Psoas muscle (tissue), 8 donors: ENCODE measurements around the gene ADAMTSL1. TPM values are rescaled to one million over a fixed set of nuclear protein-coding genes. Genes with fewer than 3 reads are reported as not detected.

Experiments used
- ATAC-seq, 4 donors: fragments of 200-7000 bp; cut with Tn5 transposase; one replicate each; pipeline ENCODE4 v1.9.1; 2020; ENCODE audit warnings: moderate library complexity in 3 of 4, mild to moderate bottlenecking in 2 of 4
- DNase-seq, 2 donors: peaks; one replicate each; pipeline ENCODE4 v3.0.0-alpha.2; 2020
- H3K27ac ChIP-seq: fragments of 200-600 bp; one replicate; pipeline ENCODE4 v1.8.0; 2022
- H3K27me3 ChIP-seq, 3 donors: fragments of 200-600 bp in 1 of 3; one replicate each; pipeline versions ENCODE4 v1.6.1 to v1.8.0; 2013 to 2022; ENCODE audit warnings: low read length in 2 of 3, mild to moderate bottlenecking in 2 of 3, moderate library complexity in 1 of 3; ENCODE audit not compliant: insufficient read depth in 3 of 3
- H3K36me3 ChIP-seq, 2 donors: fragments of 200-600 bp in 1 of 2; one replicate each; pipeline versions ENCODE4 v1.6.1 to v1.8.0; 2013 to 2022; ENCODE audit warnings: low read depth in 1 of 2, mild to moderate bottlenecking in 1 of 2, moderate library complexity in 1 of 2; ENCODE audit not compliant: insufficient read depth in 1 of 2
- H3K4me1 ChIP-seq: fragments of 200-600 bp; one replicate; pipeline ENCODE4 v1.8.0; 2022
- H3K4me3 ChIP-seq: fragments of 200-600 bp; one replicate; pipeline ENCODE4 v1.8.0; 2022; ENCODE audit warnings: mild to moderate bottlenecking
- H3K9me3 ChIP-seq: fragments of 200-600 bp; one replicate; pipeline ENCODE4 v1.8.0; 2022
- WGBS, 3 donors: extraction: QIAGEN DNeasy Blood & Tissue Kit; methylation state at CpG; one replicate each; pipeline versions ENCODE4 v1.1.6 to v1.1.7; 2013; 5-methylcytosine and 5-hydroxymethylcytosine counted together
- intact Hi-C, 2 donors: fragments of 100-400 bp; cut with DNase I; formaldehyde crosslinking; loops; one replicate each; pipeline versions ENCODE4 v1.11.0 to v1.14.2; 2022
- polyA plus RNA-seq, 3 donors: library from polyadenylated mRNA; stranded (reverse); fragments of 200-250 nt; gene quantifications; one replicate each; pipeline ENCODE4 v1.2.3, GENCODE V29; 2013
- total RNA-seq, 4 donors: library from RNA; stranded (reverse); fragmentation: NEBNext Ultra II Directional in 2 of 4; extraction: Animal tissue kit (Norgen Biotek cat#: 25700) in 2 of 4; gene quantifications; one replicate each; pipeline versions ENCODE4 v1.2.1 to v1.2.4, GENCODE V29; 2021 to 2023
- TF ChIP-seq, protein P1 (sequence below): fragments of 200-600 bp; IDR thresholded peaks from one replicate; pipeline ENCODE4 v1.8.0; 2022; ENCODE audit warnings: antibody characterized with exemption
- donor health status: healthy with polysubstance abuse.
- donor health status: DM: no; HTN: no; CAD: no; lungs with moderate emphysema.
- donor health status: Bipolar disorder and iron deficiency.
- donor health status: healthy.
- donor health status: DM: yes; HTN: yes; CAD: no.
- donor health status: DM: no; HTN: no; CAD: no.
- donor health status: DM: no; HTN: no; CAD: no.
- donor health status: DM: yes; HTN: yes; CAD: no.

Gene ADAMTSL1
- total and polyA plus RNA-seq, 7 donors = 0.08 to 0.57 (median 0.28) TPM

- DNase-seq (no peak), ATAC-seq (no peak)
- Histone ChIP-seq H3K27me3 (no peaks in the 10 kb centered on the region), H3K36me3 (no peaks in the 10 kb centered on the region), H3K9me3 (no peaks in the 10 kb centered on the region), H3K4me1 (no peaks in the 10 kb centered on the region), H3K4me3 (no peak overlapping the region), H3K27ac (no peak overlapping the region)
- TF ChIP-seq, protein P1, sequence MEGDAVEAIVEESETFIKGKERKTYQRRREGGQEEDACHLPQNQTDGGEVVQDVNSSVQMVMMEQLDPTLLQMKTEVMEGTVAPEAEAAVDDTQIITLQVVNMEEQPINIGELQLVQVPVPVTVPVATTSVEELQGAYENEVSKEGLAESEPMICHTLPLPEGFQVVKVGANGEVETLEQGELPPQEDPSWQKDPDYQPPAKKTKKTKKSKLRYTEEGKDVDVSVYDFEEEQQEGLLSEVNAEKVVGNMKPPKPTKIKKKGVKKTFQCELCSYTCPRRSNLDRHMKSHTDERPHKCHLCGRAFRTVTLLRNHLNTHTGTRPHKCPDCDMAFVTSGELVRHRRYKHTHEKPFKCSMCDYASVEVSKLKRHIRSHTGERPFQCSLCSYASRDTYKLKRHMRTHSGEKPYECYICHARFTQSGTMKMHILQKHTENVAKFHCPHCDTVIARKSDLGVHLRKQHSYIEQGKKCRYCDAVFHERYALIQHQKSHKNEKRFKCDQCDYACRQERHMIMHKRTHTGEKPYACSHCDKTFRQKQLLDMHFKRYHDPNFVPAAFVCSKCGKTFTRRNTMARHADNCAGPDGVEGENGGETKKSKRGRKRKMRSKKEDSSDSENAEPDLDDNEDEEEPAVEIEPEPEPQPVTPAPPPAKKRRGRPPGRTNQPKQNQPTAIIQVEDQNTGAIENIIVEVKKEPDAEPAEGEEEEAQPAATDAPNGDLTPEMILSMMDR = no peak
- intact Hi-C loops = no loop called here
- WGBS, 3 donors = 85 to 90% (median 85%) methylated on average over 3 of the region's 3 CpGs
Observed at GRCh38 chr9:18472435-18472834, 1.5 kb upstream of the ADAMTSL1 start.

- TF ChIP-seq, protein P1 = no peak
- DNase-seq = no peak
- Histone ChIP-seq H3K4me3 (no peak overlapping the region), H3K4me1 (no peaks in the 10 kb centered on the region), H3K9me3 (no peaks in the 10 kb centered on the region), H3K27me3 (no peaks in the 10 kb centered on the region), H3K36me3 (no peaks in the 10 kb centered on the region), H3K27ac (no peak overlapping the region)
- intact Hi-C loops = no loop called here
- WGBS, 3 donors = 64 to 79% (median 71%) methylated on average over 4 of the region's 4 CpGs
- no peak for ATAC-seq
Observed at GRCh38 chr9:18472841-18473251, 1.1 kb upstream of the ADAMTSL1 start.

GRCh38 chr9:18474783-18475182 lies 830 bp downstream of the ADAMTSL1 start:
- H3K27ac ChIP-seq = no peak overlapping the region
- TF ChIP-seq, protein P1 = no peak
- no peaks in the 10 kb centered on the region for H3K27me3 ChIP-seq
- intact Hi-C loops = loop anchor here in 1 of 2 donors (5.0 kb wide), 1 partner anchor 192 kb away; no protein-coding TSS in a partner anchor
- H3K9me3 ChIP-seq = no peaks in the 10 kb centered on the region
- ATAC-seq = no peak
- WGBS, 3 donors = 44 to 58% (median 48%) methylated on average over 4 of the region's 4 CpGs
- H3K4me1 ChIP-seq = no peaks in the 10 kb centered on the region
- peak overlapping the region; percentile 32 for H3K4me3 ChIP-seq
- DNase-seq = no peak
- no peaks in the 10 kb centered on the region for H3K36me3 ChIP-seq

DNA sequence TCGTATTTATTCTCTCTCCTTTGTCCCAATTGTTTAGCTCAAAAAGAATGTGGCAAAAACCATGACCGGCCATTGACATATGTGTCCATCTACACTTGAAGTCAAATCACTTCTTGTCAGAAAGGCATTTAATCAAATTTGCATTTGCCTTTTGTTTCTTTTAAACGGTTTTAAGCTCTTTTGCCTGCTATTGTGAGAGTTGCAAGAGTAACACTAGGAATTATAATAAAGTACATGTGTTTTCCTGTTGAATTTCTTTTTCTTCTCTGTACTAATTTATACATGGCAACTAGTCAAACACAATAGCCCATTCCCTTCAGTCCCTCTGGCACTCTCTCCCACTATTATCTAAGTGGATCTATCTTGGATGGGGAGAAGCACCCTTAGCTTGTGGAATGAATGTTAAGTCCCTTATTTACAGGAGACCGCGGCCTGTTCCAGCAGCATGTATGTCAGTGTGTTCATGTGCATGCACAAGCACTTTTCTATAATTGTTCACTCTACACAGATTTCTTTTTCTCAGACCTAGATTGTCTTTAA lies 3.2 kb downstream of the ADAMTSL1 start:
- intact Hi-C loops = loop anchor here in 1 of 2 donors (5.0 kb wide), 1 partner anchor 195 kb away; no protein-coding TSS in a partner anchor
- Histone ChIP-seq H3K9me3 (no peaks in the 10 kb centered on the region), H3K4me3 (no peak overlapping the region), H3K36me3 (no peaks in the 10 kb centered on the region), H3K4me1 (no peaks in the 10 kb centered on the region), H3K27me3 (peaks cover 0 to 2% (median 0%) of the 10 kb centered on the region in 3 donors), H3K27ac (no peak overlapping the region)
- DNase-seq (no peak), ATAC-seq (no peak)
- 88 to 90% (median 88%) methylated on average over 5 of the region's 5 CpGs for WGBS, 3 donors
- TF ChIP-seq, protein P1 = no peak

DNA sequence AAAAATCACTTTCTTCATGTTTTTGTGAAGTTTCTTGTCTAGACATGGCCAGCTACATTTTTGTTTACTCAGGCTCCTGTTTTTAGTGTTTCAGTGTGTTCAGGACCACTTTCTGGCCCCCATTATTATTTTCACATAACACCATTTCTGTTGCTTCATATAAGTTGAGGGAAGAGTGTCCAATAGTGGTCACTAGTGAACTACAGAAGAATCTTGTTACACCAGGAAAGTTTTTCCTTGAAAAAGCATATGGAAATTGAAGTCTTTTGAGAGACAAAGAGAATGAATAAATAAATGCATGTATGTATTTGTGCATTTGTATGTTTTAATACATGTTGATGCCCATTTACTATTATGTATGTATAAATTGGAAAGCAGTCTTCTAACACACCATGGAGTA lies 3.8 kb downstream of the ADAMTSL1 start:
- no peak overlapping the region for H3K4me3 ChIP-seq
- intact Hi-C loops = loop anchor here in 1 of 2 donors (5.0 kb wide), 1 partner anchor 195 kb away; no protein-coding TSS in a partner anchor

More for the DNA sequence above, 3.8 kb downstream of the ADAMTSL1 start:
- Histone ChIP-seq H3K4me1 (no peaks in the 10 kb centered on the region), H3K27me3 (peaks cover 0 to 2% (median 0%) of the 10 kb centered on the region in 3 donors), H3K27ac (no peak overlapping the region), H3K36me3 (no peaks in the 10 kb centered on the region), H3K9me3 (no peaks in the 10 kb centered on the region)
- DNase-seq (no peak), ATAC-seq (no peak)
- TF ChIP-seq, protein P1 = no peak
